Neural progenitor cell (in vitro differentiated cells): ENCODE measurements around the gene MAMDC4.

Experiments used
- EZH2 ChIP-seq: fragments of 200-600 bp; sonication (generic); IDR thresholded peaks from 2 replicates; pipeline ENCODE4 v1.6.1; 2017; ENCODE audit warnings: antibody characterized with exemption, mild to moderate bottlenecking, moderate library complexity
- EZH2phosphoT487 ChIP-seq: fragments of 200-600 bp; sonication (generic); IDR thresholded peaks from 2 replicates; pipeline ENCODE4 v1.6.1; 2017; ENCODE audit warnings: antibody characterized with exemption
- TF ChIP-seq, protein P1 (sequence below): fragments of 200-600 bp; sonication (generic); IDR thresholded peaks from 2 replicates; pipeline ENCODE4 v1.5.1; 2017; ENCODE audit warnings: antibody characterized with exemption, mild to moderate bottlenecking

DNA sequence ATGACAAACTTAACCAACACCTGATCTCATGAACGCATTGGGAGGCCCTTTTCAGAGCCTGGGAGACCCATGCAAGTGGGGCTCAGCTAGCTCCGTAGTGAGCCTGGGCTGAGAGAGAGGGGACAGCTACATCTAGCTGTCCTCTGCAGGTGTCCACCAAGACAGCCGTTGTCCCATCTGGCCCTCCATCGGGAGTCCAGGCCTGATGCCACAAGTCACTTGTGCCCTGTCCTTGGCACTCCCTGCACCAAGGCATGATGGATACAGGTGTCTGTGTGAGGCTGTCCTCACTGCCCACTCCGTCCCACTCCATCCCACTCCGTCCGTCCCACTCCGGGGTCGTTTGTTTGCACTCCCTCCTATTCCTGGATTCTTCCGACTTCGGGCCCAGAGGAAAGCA lies 16.5 kb downstream of the MAMDC4 start:
- TF ChIP-seq EZH2 (no peak), EZH2phosphoT487 (no peak)
- TF ChIP-seq, protein P1, sequence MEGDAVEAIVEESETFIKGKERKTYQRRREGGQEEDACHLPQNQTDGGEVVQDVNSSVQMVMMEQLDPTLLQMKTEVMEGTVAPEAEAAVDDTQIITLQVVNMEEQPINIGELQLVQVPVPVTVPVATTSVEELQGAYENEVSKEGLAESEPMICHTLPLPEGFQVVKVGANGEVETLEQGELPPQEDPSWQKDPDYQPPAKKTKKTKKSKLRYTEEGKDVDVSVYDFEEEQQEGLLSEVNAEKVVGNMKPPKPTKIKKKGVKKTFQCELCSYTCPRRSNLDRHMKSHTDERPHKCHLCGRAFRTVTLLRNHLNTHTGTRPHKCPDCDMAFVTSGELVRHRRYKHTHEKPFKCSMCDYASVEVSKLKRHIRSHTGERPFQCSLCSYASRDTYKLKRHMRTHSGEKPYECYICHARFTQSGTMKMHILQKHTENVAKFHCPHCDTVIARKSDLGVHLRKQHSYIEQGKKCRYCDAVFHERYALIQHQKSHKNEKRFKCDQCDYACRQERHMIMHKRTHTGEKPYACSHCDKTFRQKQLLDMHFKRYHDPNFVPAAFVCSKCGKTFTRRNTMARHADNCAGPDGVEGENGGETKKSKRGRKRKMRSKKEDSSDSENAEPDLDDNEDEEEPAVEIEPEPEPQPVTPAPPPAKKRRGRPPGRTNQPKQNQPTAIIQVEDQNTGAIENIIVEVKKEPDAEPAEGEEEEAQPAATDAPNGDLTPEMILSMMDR = no peak
